C4-2B (cell line): ENCODE data around the gene ZBTB20.
"Not testable (repeated sequence)": the region's sequence is repeated elsewhere in the genome, so short reads cannot be mapped to it uniquely, and the experiment has no call there.

Experiments used
- H3K27ac ChIP-seq: fragments of 450-650 bp; 2 replicates; pipeline ENCODE4 v1.5.1; 2017
- CTCF ChIP-seq: fragments of 450-650 bp; conservative IDR thresholded peaks from 2 replicates; pipeline ENCODE4 v1.5.1; 2017; ENCODE audit warnings: mild to moderate bottlenecking
- ZFX ChIP-seq: fragments of 450-650 bp; IDR thresholded peaks from 2 replicates; pipeline ENCODE4 v1.6.1; 2017

Gene ZBTB20

GRCh38 chr3:114829783-114830182, 317.3 kb downstream of the ZBTB20 start:
- TF ChIP-seq ZFX (no peak), CTCF (no peak)
- no peak overlapping the region for H3K27ac ChIP-seq

- no peak overlapping the region for H3K27ac ChIP-seq
- TF ChIP-seq ZFX (no peak), CTCF (peak; percentile 82)
Measured at GRCh38 chr3:114827495-114827894, 319.6 kb downstream of the ZBTB20 start.

- TF ChIP-seq ZFX (no peak), CTCF (no peak)
- H3K27ac ChIP-seq, result no peak overlapping the region
Measured at GRCh38 chr3:114824014-114824413, 323.1 kb downstream of the ZBTB20 start.

- TF ChIP-seq ZFX (no peak), CTCF (no peak)
Measured at GRCh38 chr3:114823061-114823460, 324.0 kb downstream of the ZBTB20 start.

GRCh38 chr3:114816052-114816451, 331.0 kb downstream of the ZBTB20 start:
- TF ChIP-seq CTCF (no peak), ZFX (no peak)
- no peak overlapping the region for H3K27ac ChIP-seq

More at GRCh38 chr3:114823061-114823460, 324.0 kb downstream of the ZBTB20 start:
- no peak overlapping the region for H3K27ac ChIP-seq

- not testable (repeated sequence) for H3K27ac ChIP-seq
Measured at GRCh38 chr3:114812541-114813238, 334.4 kb downstream of the ZBTB20 start.

GRCh38 chr3:114809668-114810413, 337.2 kb downstream of the ZBTB20 start:
- TF ChIP-seq CTCF (no peak), ZFX (no peak)
- no peak overlapping the region for H3K27ac ChIP-seq
